GM13976 (cell line): ENCODE results near the gene PCBP3.
"Not testable (repeated sequence)": the region's sequence is repeated elsewhere in the genome, so short reads cannot be mapped to it uniquely, and the experiment has no call there.

Experiments used
- DNase-seq: peaks from one replicate; pipeline ENCODE4 v3.0.0; 2012; ENCODE audit warnings: low spot score
- CTCF ChIP-seq: IDR thresholded peaks from 2 replicates; pipeline ENCODE4 v1.5.1; 2012; ENCODE audit warnings: borderline replicate concordance, mild to moderate bottlenecking; ENCODE audit not compliant: insufficient read depth; ENCODE audit errors: extremely low read depth, missing control alignments, control extremely low read depth
- in situ Hi-C: fragments of 300-500 bp; cut with MboI; formaldehyde crosslinking; loops from one replicate; pipeline ENCODE4 v1.12.0; 2022; ENCODE audit warnings: low sequenced_read_pairs, mixed read lengths, inconsistent platforms; ENCODE audit not compliant: unreplicated experiment

The PCBP3 gene

GRCh38 chr21:45802425-45802824 lies 158.9 kb downstream of the PCBP3 start:
- no peak for DNase-seq
- in situ Hi-C loops: no loop called here
- TF ChIP-seq CTCF: no peak

- DNase-seq: no peak
- in situ Hi-C loops: no loop called here
- no peak for TF ChIP-seq CTCF
Observed at GRCh38 chr21:45802956-45803617, 159.6 kb downstream of the PCBP3 start.

- no peak for TF ChIP-seq CTCF
- in situ Hi-C loops: no loop called here
- DNase-seq: no peak
Observed at GRCh38 chr21:45803618-45804340, 160.3 kb downstream of the PCBP3 start.

GRCh38 chr21:45804809-45805313 lies 161.3 kb downstream of the PCBP3 start:
- no peak for DNase-seq
- TF ChIP-seq CTCF: no peak
- in situ Hi-C loops: no loop called here

- in situ Hi-C loops: no loop called here
- no peak for DNase-seq
- no peak for TF ChIP-seq CTCF
Observed at GRCh38 chr21:45805321-45805720, 161.8 kb downstream of the PCBP3 start.

- no peak for DNase-seq
- TF ChIP-seq CTCF: no peak
- in situ Hi-C loops: no loop called here
Observed at GRCh38 chr21:45806042-45806441, 162.5 kb downstream of the PCBP3 start.

GRCh38 chr21:45808663-45809062 lies 165.1 kb downstream of the PCBP3 start:
- in situ Hi-C loops: not testable (repeated sequence)

More at GRCh38 chr21:45808663-45809062, 165.1 kb downstream of the PCBP3 start:
- DNase-seq: not testable (repeated sequence)
